ENCODE measurements around the gene MPRIP.
A peak's percentile ranks its signal among the peaks of the same experiment; 100 is the strongest.
"Not testable (repeated sequence)": the region's sequence is repeated elsewhere in the genome, so short reads cannot be mapped to it uniquely, and the experiment has no call there.

The MPRIP gene

DNA sequence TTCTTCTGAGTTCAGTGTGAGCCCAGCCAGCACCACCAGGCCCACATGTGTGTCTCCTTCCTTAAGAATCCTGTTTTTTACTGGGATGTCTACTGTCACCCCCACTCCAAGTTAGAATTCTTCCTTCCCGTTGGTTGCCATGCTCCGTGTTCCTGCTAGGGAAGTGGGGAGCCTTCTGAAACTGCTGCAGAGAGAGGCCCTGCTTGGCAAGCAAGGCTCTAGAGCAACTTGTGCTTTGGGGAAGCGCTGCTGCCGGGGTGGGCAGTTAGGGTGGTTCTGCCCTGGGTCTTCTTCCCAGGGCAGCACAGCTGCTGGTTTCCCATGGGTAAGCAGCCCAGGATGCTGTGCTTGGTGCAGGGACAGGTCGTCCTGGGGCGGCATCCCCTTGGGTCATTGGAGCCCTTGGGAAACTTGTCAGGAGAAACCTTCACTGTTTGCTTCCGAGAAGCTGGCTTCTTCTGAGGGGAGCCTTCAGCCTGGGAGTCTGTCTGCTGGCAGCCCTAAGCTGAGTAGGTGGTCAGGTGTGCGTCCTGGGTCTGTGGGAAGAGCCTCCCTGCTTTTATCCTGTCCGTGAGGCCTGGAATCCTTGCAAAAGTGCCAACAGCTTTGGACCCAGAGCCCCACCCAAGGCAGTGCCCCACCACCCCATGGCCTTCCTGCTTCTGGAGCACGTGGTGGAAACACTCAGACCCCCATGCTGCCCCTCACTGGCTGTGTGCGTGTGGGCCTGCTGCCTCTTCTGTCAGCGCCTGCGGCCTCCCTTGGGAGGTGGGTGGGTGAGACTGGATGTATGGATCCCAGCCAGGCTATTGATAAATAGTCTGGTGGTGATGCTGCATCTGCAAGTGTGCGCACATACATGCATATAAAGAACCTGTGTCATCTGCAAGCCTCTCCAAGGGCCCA lies 92.0 kb downstream of the MPRIP start:
- no peak for DNase-seq

DNA sequence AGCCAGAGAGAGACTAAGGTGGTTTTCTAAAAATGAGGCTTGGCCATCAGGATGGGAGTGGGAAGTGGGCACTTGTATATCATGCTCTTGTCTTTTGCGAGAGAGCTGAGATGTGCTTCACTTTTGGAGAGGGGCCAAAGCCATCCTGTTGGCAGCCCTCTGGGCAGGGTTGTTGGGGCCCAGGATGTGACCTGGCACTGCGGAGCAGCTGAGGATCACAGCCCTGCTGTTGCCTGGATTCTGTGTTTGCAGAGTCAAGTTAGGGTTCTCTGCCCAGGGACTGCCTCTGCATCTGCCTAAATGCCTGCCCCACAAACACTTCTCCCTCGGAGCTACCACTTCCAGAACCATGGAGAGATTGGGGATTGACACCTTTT lies 92.7 kb downstream of the MPRIP start:
- no peak for DNase-seq

DNA sequence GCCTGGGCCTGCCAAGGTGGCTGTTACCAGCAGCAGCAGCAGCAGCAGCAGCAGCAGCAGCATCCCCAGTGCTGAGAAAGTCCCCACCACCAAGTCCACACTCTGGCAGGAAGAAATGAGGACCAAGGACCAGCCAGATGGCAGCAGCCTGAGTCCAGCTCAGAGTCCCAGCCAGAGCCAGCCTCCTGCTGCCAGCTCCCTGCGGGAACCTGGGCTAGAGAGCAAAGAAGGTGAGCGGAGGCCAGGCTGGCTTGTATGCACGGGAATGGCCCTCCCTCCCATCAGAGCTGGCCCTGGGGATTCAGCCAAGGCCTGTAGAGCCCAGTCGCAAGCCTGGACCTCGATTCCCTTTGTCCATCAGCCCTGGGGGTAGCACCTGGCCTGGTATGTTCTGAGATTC lies 94.0 kb downstream of the MPRIP start:
- DNase-seq = not testable (repeated sequence)

DNA sequence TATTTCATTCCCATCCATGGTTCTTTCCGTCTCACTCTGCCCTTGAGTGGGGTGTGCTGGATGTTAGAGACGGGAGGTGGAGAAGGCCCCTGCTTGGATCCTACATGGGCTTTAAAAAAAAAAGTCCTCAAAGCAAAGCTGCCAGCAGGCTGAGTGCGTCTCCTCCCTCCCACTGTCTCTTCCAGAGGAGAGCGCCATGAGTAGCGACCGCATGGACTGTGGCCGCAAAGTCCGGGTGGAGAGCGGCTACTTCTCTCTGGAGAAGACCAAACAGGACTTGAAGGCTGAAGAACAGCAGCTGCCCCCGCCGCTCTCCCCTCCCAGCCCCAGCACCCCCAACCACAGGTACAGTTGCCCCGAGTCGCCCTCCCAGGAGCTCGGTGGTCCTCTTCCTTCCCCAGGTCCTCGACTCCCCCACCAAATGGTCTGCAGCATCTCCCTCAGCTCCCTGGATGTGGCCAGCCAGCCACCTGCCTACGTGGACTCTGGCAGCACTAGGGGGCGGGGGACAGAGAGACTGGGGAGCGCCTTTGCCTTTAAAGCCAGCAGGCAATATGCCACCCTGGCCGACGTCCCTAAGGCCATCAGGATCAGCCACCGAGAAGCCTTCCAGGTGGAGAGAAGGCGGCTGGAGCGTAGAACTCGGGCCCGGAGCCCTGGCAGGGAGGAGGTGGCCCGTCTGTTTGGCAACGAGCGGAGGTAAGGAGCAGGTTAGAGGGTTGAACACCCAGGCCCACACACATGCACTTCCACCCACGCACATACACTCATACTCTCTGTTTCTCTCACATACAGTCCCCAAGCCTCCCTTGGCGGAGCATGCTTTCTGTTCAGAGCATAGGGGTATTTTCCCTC lies 95.7 kb downstream of the MPRIP start:
- DNase-seq = no peak

DNA sequence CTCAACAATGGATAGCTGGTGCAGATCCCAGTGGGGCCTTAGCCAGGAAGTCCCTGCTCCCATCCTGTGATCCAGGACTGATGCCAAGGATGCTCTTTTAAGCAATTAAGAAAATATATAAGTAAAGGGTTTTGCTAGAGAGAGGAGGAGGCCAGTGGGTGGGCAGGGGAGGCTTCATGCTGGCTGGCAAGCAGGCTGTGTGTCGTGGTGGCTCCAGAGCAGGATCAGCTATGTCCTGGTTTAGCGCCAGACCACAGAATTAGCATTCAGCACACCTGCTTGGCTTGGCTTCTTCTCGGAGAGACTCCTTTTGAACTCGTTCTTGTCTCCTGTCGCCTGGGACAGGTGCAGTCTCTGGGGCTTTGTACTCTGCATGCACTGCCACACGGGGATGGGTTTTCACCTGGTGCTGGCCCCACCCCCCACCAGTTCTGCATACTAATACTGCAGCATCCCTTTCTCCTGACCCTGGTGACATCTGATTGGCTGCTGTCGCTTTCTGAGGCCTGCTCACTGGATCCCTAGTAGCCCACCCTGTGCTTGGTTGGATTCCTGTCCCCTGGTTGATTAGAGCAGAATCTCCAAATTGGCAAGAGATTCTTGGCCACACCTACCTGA lies 97.8 kb downstream of the MPRIP start:
- no peak for DNase-seq

DNA sequence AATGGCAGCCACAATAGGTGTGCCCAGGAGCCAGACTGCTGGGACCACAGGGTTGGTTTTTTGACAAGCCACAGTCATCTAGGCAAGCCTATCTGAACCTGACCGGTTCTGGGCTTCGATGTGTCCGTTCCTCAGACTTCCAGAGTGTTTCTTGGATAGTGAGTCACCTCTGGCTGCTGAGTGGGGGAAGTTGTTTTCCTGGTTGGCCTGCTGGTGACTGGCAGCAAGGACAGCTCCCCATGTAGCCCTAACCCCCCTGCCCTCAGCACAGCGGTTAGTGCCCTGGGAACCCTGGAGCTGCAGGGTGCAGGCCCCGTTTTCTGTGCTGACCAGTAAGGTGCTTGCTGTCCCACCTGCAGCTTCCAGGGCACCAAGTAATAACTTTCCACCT lies 98.3 kb downstream of the MPRIP start:
- no peak for DNase-seq

DNA sequence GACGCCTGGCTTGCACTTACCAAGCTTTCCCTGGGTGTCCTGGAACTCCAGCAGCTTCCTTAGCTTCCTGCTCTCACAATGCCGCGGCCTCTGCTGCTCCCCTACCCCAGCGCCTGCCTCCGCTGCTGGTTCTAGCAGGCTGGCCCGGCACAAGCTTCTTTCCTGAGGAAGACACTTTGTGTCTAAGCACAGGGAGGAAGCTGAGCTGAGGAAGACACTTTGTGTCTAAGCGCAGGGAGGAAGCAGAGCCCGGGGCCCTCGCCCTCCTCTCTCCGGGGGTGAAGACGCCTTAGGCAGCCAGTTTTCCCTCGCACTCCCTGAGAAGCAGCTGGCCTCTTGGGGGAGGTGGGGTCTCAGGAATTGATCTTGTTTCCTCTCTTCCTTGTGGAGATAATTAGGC lies 99.0 kb downstream of the MPRIP start:
- DNase-seq = no peak

DNA sequence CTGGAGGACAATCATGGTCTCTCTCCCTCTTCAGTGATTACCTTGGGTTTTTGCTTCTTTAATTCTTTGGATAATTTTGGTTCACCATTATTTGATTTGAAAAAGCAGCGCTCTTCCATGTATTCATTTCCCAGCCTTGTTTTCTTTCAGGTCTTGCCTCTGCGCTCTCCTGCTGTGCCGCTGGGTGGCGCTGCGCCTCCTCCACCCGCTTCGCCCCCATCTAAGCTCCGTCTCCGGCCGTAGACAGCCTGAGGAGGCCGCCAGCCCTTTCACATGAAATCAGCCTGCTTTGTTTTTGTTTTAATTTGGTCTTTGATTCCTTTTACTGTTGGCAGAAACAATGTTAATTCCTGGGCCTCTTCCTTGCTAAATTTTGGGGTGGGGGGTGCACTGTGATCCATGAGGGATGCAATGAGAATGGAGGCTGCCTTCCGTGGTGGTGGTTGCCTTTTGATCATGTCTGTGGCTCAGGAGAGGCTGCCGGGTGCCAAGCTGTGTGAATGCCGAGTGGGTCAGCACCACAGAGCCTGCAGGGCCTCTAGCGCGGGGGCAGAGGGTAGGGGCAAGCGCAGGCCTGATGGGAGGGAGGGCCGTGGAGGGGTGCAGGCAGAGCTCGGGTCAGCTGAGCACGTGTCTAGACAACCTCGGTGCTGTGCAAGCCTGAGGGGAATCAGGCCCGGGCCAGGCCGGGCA lies 99.7 kb downstream of the MPRIP start:
- DNase-seq = peak; percentile 66

DNA sequence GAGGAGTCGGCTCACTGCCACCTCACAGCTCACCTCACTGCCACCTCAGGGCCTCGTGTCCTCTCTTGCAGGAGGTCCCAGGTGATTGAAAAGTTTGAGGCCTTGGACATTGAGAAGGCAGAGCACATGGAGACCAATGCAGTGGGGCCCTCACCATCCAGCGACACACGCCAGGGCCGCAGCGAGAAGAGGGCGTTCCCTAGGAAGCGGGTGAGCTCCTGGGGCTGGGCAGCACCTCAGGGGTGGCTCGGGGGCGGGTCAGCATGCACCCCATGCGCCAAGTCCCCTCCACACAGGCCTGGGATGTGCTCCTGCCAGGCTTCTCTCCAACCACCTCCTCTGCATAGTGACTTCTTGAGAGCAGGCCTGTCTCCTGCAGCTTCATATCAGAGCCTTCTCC lies 100.3 kb downstream of the MPRIP start:
- DNase-seq = no peak

DNA sequence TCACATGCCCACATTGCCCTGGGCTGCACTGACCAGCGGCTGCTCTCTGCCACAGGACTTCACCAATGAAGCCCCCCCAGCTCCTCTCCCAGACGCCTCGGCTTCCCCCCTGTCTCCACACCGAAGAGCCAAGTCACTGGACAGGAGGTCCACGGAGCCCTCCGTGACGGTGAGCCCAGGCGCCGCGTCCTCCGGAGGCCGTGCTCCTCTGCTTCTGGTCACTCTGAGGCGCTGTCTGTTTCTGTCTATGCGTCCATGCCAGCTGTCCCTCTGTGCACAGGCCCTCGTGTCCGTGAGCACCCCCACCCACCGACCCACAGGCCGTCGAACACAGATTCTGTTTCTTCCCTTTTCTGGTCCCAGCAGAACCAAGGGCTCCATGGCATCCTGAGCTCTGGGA lies 101.2 kb downstream of the MPRIP start:
- DNase-seq = no peak

DNA sequence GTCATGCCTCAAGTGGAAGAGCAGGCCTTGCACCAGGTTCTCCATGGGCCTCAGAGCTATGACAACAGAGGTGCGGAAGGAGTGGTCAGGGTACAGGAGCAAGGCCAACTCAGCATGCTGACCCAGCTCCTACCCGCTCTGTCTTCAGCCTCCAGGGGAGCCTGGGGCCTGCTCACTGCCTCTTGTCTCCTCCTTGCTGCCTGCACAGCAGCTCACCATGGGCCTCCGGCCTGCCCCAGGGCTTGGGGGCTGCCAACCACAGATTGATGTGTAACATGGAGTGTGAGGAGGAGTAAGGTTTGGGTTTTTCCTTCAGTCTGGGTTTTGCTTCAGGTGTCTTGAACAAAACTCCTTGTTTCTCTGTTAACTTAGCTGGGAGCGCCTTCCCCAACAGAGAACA lies 101.8 kb downstream of the MPRIP start:
- no peak for DNase-seq

DNA sequence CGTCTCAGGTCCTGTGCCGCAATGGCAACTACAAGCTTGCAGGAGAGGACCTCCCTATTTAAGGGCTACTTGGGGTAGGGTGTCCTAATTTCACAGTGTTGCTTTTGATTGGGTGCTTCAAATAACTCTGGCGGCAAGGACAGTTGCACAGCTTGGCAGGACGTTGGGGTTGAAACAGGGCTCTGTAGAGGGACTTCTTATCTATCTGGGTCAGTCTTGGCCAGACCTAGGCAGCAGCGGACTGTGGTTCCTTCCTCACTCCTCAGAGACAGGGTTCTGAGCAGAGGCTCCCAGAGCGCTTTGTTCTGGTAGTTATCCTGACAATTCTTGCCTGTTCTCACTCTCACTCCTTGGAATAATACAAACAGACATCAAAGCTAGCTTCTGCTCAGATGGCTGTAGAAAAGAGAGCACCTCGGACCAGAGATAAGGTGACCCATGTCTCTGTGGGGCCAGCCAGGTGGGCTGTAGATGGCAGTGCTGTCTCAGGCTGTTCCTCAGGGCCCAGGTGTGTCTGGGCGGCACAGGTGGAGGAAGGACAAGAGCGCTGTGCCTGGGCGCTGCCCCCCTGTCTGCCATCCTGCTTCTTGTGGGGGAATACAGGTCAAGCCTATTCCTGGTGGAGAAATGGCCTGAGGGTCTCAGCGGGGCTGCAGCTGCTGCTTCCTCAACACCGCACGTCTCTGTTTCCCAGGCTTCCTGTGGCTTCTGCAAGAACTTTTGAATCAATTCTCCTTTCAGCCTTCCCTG lies 102.8 kb downstream of the MPRIP start:
- no peak for DNase-seq

DNA sequence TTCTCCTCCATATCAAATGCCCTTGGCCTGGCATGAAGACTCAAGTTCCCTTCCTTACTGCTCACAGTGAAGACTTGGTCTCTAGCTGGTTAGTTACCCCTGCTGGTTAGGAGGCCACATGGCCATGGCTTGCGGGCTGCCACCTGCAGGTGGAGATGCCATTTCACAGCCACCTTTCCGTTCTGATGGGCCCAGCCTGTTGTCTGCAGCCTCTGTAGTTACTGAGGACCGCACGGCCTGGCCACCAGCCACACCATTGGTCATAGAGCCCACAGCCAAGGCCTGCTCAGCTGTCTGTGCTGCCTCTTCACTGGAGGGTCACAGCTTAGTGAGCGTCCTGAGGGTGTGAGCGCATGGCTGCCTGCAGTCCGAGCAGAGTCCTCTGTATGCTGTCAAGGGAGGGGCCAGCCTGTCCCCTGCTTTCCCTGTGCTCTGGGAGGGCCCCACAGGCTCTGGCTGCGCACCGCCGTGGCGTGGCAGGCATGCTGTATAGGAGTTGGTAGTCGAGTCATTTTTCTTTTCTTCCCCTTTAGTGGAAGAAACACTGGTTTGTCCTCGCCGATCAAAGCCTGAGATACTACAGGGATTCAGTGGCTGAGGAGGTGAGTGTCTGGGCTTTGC lies 104.6 kb downstream of the MPRIP start:
- DNase-seq = peak; percentile 45

DNA sequence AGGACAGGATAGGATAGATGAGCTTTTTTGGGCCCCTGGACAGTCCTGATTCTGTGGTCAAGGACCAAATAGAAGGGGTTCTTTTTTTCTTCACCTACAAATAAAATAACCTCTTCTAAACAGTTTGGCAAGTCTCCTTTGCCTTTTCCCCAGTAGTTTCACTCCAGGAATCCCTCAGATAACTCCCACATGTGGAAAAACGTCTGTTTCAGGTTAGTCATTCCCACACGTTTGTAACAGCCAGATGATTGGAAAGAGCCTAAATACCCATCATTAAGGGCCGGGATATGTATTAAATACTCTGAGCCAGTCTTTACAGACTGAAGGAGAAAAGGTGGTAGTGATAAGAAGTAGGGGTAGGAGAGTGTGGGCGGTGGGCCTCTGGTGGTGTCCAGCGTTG lies 105.6 kb downstream of the MPRIP start:
- DNase-seq = no peak

DNA sequence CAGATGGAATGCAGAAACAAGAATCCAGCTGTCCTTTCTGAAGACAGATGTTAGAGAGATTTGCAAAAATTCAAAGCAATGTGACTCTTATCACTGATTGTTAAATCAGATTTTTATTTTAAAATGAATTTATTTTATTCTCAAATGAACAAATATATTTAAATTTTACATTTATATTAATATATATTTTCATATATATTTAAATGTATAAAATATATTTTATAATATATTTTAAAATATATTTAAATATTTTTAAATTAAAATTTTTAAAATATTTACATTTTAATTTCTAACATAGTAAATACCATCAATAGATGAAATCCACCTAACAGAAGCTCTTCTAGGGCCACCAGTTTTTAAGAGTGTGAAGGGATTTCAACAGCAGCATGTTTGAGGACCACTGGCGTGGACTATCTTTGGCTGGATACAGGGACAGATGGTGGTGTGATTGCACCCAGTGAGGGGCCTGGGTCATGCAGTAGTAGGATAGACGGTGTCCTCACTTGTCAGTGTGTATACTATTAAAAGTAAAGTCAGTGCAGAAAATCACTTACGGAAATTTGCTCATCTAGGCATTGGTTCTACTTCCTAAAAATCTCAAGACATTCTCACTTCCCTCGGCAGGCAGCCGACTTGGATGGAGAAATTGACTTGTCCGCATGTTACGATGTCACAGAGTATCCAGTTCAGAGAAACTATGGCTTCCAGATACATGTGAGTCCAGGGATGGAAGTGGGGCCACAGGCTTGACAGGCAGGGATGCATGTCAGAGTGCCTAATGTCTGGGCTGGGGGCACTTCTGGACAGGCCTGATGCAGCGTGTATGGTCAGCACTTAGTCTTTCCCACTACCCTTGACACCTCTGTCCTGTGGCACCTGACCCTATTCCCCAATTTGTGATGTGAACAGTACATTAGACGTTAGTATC lies 107.5 kb downstream of the MPRIP start:
- no peak for DNase-seq

DNA sequence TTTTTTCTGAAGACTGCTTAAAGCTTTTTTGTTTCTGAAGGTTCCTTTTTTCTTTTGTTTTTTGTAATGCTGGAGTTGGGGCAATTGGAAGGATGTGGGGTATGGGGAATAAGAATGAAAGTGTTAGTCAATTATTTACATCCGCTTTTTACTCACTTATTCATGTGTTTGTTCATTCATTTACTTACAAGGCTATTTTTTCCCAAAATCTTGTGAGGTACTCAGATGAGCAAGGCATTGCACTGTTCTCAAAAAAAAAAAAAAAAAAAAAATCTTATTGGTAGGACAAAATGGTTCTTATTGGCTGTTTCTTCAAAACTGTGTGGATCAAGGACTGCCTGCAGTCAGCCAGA lies 108.2 kb downstream of the MPRIP start:
- peak; percentile 72 for DNase-seq

DNA sequence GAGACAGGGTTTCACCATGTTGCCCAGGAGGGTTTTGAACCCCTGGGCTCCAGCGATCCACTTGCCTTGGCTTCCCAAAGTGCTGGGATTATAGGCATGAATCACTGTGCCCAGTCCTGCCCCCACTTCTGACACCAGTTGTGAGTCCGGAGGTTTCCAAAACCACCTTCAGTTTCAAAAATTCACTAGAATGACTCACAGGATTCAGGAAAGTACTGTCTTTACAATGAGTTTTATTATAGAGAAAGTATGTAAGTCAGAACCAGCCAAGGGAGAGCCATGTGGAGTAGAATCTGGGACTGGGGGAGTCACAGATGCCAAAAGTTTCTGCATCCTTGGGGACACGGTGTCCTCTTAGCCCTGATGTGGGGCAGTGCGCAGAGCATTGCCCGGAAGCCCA lies 108.8 kb downstream of the MPRIP start:
- DNase-seq = peak; percentile 81

DNA sequence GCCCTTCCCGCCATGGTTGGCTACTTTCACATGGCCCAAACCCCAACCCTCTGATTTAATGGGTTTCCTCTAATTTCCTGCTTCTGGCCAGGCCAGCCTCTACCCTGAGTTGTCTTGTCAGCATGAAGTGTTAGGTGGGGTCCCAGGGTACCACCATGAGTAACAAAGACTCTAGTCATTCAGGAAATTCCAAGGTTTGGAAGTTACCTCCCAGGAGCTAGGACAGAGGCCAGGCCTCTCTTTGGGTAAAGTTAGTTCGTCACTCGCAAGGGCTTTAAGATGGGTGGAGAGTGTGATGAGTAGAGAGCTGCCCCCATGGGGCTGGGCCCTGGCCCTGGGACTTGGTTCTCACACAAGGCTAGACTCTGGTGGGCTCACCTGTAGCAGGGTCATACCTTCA lies 109.3 kb downstream of the MPRIP start:
- DNase-seq = no peak

DNA sequence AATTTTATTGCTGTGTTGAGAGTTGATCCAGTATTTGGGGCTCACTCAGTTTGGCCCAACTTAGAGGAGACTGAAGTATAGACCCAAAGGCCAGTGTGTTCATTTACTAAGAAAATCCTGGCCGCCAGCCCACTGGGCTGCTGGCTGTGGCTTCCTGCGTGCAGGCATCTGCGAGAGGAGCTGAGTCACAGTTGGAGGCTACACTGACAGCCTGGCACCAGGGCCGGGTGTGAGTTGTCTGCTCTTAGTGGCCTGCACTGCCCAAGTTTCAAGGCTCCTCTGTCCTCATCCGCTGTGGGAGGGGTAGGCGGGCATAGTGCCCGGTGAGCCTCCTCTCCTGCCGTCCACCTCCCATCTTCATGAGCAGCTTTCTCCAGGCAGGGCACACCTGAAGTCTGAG lies 109.7 kb downstream of the MPRIP start:
- peak; percentile 77 for DNase-seq

DNA sequence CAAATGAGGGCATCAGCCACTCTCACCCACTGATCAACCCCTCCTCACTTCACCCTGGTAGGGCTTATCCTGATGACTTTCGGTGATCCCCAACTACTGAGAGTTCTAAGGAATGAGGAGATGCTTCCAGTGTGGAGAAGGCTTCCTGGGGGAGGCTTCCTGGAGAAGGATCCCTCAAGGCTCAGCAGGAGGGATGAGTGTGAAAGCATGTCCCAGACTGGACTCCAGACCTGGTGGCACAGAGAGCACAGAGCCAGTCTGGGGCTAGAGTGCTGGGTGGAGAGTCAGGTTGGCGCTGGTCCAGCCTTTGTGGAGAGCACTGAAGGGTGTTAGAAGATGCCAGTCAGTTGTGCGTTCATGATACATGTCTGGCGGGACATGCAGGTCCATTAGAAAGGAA lies 110.1 kb downstream of the MPRIP start:
- DNase-seq = no peak

DNA sequence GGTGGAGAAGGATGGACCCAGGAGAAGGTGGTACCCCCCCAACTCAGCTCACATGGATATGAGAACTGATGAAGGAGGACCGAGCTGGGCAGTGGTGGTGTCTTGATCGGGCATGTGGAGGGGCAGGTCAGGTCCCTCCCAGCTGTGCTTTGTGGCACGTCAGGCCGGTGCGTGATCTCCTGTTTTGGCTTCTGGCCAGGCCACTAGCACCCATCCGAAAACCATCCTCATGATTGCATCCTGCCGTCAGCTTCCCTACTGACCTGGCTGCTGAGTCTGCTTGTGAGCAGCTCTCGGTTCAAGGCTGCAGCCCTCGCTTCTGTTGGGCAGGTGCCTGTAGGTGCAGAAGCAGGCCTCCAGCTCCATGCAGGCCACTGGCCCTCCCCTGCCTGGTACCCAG lies 110.8 kb downstream of the MPRIP start:
- DNase-seq = no peak
